HUES48 (cell line): ENCODE data around the gene ECE1.
"Not testable (repeated sequence)": the region's sequence is repeated elsewhere in the genome, so short reads cannot be mapped to it uniquely, and the experiment has no call there.

Source experiments
- H3K27ac ChIP-seq: one replicate; pipeline ENCODE4 v1.7.0; 2013; ENCODE audit warnings: low read depth, low read length, inconsistent platforms
- H3K27me3 ChIP-seq: 2 replicates; pipeline ENCODE4 v1.6.1; 2013; ENCODE audit warnings: mild to moderate bottlenecking, low read length; ENCODE audit not compliant: control insufficient read depth, insufficient read depth
- H3K36me3 ChIP-seq: 2 replicates; pipeline ENCODE4 v1.6.1; 2013; ENCODE audit warnings: low read length; ENCODE audit not compliant: control insufficient read depth, insufficient read depth
- H3K4me1 ChIP-seq: 2 replicates; pipeline ENCODE4 v1.6.1; 2013; ENCODE audit warnings: mild to moderate bottlenecking, low read length; ENCODE audit not compliant: control insufficient read depth, insufficient read depth
- H3K4me3 ChIP-seq: 2 replicates; pipeline ENCODE4 v1.5.1; 2013; ENCODE audit warnings: mild to moderate bottlenecking, low read depth, low read length
- H3K9ac ChIP-seq: 2 replicates; pipeline ENCODE4 v1.6.1; 2013; ENCODE audit warnings: mild to moderate bottlenecking, low read depth, low read length, moderate library complexity
- H3K9me3 ChIP-seq: 2 replicates; pipeline ENCODE4 v1.6.1; 2013; ENCODE audit warnings: low read length; ENCODE audit not compliant: control insufficient read depth, insufficient read depth

The ECE1 gene

GRCh38 chr1:21285386-21285785 is 4.9 kb downstream of the ECE1 start:
- H3K36me3 ChIP-seq, result not testable (repeated sequence)

GRCh38 chr1:21285055-21285372 is 5.2 kb downstream of the ECE1 start:
- Histone ChIP-seq H3K27me3 (no peaks in the 10 kb centered on the region), H3K9me3 (no peaks in the 10 kb centered on the region), H3K4me3 (no peak overlapping the region), H3K36me3 (no peaks in the 10 kb centered on the region), H3K4me1 (peaks cover 5% of the 10 kb centered on the region; the same call in 1 of the 2 replicates), H3K9ac (no peak overlapping the region), H3K27ac (no peak overlapping the region)

More at GRCh38 chr1:21285386-21285785, 4.9 kb downstream of the ECE1 start:
- not testable (repeated sequence) for H3K4me1 ChIP-seq, H3K4me3 ChIP-seq, H3K9me3 ChIP-seq, H3K27ac ChIP-seq, H3K27me3 ChIP-seq, H3K9ac ChIP-seq

GRCh38 chr1:21284206-21285054 is 5.8 kb downstream of the ECE1 start:
- H3K27ac ChIP-seq, result no peak overlapping the region
- no peak overlapping the region for H3K9ac ChIP-seq
- no peak overlapping the region for H3K4me3 ChIP-seq
- no peaks in the 10 kb centered on the region for H3K27me3 ChIP-seq
- peaks cover 5% of the 10 kb centered on the region; the same call in 1 of the 2 replicates for H3K4me1 ChIP-seq
- H3K9me3 ChIP-seq, result no peaks in the 10 kb centered on the region
- H3K36me3 ChIP-seq, result no peaks in the 10 kb centered on the region

GRCh38 chr1:21283524-21283923 is 6.7 kb downstream of the ECE1 start:
- Histone ChIP-seq H3K9ac (no peak overlapping the region), H3K9me3 (no peaks in the 10 kb centered on the region), H3K4me3 (no peak overlapping the region), H3K27me3 (no peaks in the 10 kb centered on the region), H3K36me3 (no peaks in the 10 kb centered on the region), H3K4me1 (peaks cover 2% of the 10 kb centered on the region), H3K27ac (no peak overlapping the region)

DNA sequence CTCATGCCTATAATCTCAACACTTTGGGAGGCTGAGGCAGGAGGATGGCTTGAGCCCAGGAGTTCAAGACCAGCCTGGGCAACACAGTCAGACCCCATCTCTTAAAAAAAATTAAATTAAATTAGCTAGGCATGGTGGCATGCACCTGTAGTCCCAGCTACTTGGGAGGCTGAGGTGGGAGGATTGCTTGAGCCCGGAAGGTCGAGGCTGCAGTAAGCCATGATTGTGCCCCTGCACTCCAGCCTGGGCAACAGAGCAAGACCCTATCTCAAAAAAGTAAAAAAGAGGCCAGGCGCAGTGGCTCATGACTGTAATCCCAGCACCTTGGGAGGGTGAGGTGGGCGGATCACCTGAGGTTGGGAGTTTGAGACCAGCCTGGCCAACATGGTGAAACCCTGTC is 8.2 kb downstream of the ECE1 start:
- not testable (repeated sequence) for H3K9ac ChIP-seq, H3K36me3 ChIP-seq, H3K27ac ChIP-seq, H3K4me3 ChIP-seq, H3K27me3 ChIP-seq, H3K9me3 ChIP-seq
- H3K4me1 ChIP-seq, result peaks cover 14% of the 10 kb centered on the region

GRCh38 chr1:21280482-21280881 is 9.8 kb downstream of the ECE1 start:
- Histone ChIP-seq H3K4me3 (no peak overlapping the region), H3K27me3 (no peaks in the 10 kb centered on the region), H3K36me3 (no peaks in the 10 kb centered on the region), H3K4me1 (peaks cover 14% of the 10 kb centered on the region), H3K9ac (no peak overlapping the region), H3K9me3 (no peaks in the 10 kb centered on the region), H3K27ac (no peak overlapping the region)

DNA sequence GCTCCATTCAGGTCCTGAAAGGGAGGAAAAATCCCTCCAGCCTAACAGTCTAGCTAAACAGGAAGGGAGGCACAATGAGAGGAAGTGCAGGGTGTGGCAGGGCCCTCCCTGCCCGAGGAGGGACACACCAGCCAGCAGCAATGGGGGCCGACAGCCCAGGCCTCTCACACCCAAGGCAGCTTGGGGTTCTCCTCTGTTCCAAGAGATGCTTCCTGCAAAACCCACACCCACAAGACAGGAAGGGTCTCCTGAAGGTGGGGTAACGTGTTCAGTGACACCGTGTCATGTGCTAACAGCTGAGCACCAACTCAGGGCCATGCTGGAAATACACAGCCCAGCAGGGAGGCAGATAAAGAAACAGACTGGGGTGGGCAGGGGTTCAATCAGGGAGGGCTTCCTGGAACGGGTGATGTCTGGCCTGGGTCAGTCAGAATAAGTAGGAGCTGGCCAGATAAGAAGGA is 10.2 kb downstream of the ECE1 start:
- no peaks in the 10 kb centered on the region for H3K36me3 ChIP-seq
- H3K9me3 ChIP-seq, result no peaks in the 10 kb centered on the region
- no peak overlapping the region for H3K27ac ChIP-seq
- no peaks in the 10 kb centered on the region for H3K27me3 ChIP-seq
- no peak overlapping the region for H3K9ac ChIP-seq
- H3K4me3 ChIP-seq, result no peak overlapping the region
- peaks cover 14% of the 10 kb centered on the region for H3K4me1 ChIP-seq

GRCh38 chr1:21278860-21279845 is 11.1 kb downstream of the ECE1 start:
- Histone ChIP-seq H3K9ac (no peak overlapping the region), H3K27ac (no peak overlapping the region), H3K4me1 (peaks cover 14% of the 10 kb centered on the region), H3K36me3 (no peaks in the 10 kb centered on the region), H3K27me3 (no peaks in the 10 kb centered on the region), H3K9me3 (no peaks in the 10 kb centered on the region), H3K4me3 (no peak overlapping the region)

- Histone ChIP-seq H3K27ac (peak overlapping the region; percentile 62), H3K9me3 (no peaks in the 10 kb centered on the region), H3K36me3 (no peaks in the 10 kb centered on the region), H3K9ac (no peak overlapping the region), H3K27me3 (no peaks in the 10 kb centered on the region), H3K4me3 (no peak overlapping the region), H3K4me1 (peaks cover 14% of the 10 kb centered on the region)
These were observed 11.9 kb downstream of the ECE1 start for GRCh38 chr1:21278208-21278859.

DNA sequence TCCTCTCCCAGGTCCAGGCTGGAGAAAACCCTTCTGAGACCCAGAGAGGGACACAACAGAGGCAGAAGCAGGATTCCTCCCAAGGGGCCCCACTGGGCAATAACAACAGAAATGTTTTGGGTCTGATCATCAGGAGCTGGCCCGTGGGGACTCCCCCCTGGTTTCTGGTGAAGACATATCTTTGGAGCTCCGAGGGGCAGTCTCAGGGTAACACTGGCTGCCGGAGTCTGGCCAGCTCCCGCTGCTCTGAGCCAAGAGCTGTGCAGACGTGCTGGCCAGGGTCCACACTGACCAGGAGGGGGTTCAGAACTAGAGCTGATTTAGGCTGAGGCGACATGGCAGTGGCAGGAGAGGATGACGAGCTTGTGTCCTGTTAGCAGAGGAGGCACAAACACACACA is 13.1 kb downstream of the ECE1 start:
- Histone ChIP-seq H3K27ac (no peak overlapping the region), H3K9ac (no peak overlapping the region), H3K36me3 (no peaks in the 10 kb centered on the region), H3K9me3 (no peaks in the 10 kb centered on the region), H3K4me1 (peaks cover 14% of the 10 kb centered on the region), H3K27me3 (no peaks in the 10 kb centered on the region), H3K4me3 (no peak overlapping the region)
